Spleen (tissue), 11 donors: ENCODE results near the gene BAZ1B. TPM values are rescaled to one million over a fixed set of nuclear protein-coding genes. Genes with fewer than 3 reads are reported as not detected.
A peak's percentile ranks its signal among the peaks of the same experiment; 100 is the strongest.

Source experiments
- DNase-seq: peaks from one replicate; pipeline ENCODE4 v3.0.0-alpha.2; 2020
- H3K27ac ChIP-seq, 8 donors: fragments of 200-600 bp; sonication (generic) in 7 of 8; 1 replicate in 4 of 8; 2 replicates in 4 of 8; pipeline versions ENCODE4 v1.5.0 to v1.8.0; 2016 to 2021; ENCODE audit warnings: inconsistent platforms in 4 of 8, mild to moderate bottlenecking in 4 of 8, moderate library complexity in 1 of 8
- H3K27me3 ChIP-seq, 7 donors: fragments of 200-600 bp; sonication (generic) in 6 of 7; replicated peaks in 1 of 7; 1 replicate in 4 of 7; 2 replicates in 3 of 7; pipeline versions ENCODE4 v1.5.0 to v1.8.0; 2016 to 2021; ENCODE audit warnings: inconsistent platforms in 3 of 7, mild to moderate bottlenecking in 1 of 7
- H3K36me3 ChIP-seq, 6 donors: fragments of 200-600 bp; sonication (generic) in 5 of 6; 1 replicate in 4 of 6; 2 replicates in 2 of 6; pipeline versions ENCODE4 v1.5.0 to v1.8.0; 2016 to 2021; ENCODE audit warnings: inconsistent platforms in 2 of 6
- H3K4me1 ChIP-seq, 6 donors: fragments of 200-600 bp; sonication (generic) in 5 of 6; 1 replicate in 3 of 6; 2 replicates in 3 of 6; pipeline versions ENCODE4 v1.5.0 to v1.8.0; 2016 to 2021; ENCODE audit warnings: inconsistent platforms in 3 of 6
- H3K4me3 ChIP-seq, 8 donors: fragments of 200-600 bp; sonication (generic) in 7 of 8; 1 replicate in 4 of 8; 2 replicates in 4 of 8; pipeline versions ENCODE4 v1.5.0 to v1.8.0; 2016 to 2021; ENCODE audit warnings: inconsistent platforms in 4 of 8, mild to moderate bottlenecking in 4 of 8, moderate library complexity in 2 of 8
- H3K9me3 ChIP-seq, 8 donors: fragments of 200-600 bp; sonication (generic) in 7 of 8; 1 replicate in 4 of 8; 2 replicates in 4 of 8; pipeline versions ENCODE4 v1.5.0 to v1.8.0; 2016 to 2021; ENCODE audit warnings: inconsistent platforms in 4 of 8
- POLR2A ChIP-seq, 3 donors: fragments of 450-650 bp; IDR thresholded peaks; one replicate each; pipeline ENCODE4 v1.5.1; 2017; ENCODE audit warnings: antibody characterized with exemption in 3 of 3, mild to moderate bottlenecking in 1 of 3
- POLR2AphosphoS5 ChIP-seq, 3 donors: sonication (generic); formaldehyde crosslinking; IDR thresholded peaks; one replicate each; pipeline ENCODE4 v1.5.1; 2017; ENCODE audit warnings: antibody characterized with exemption in 3 of 3
- WGBS, 5 donors: extraction: QIAGEN DNeasy Blood & Tissue Kit in 3 of 5; methylation state at CpG; one replicate each; pipeline versions ENCODE4 v1.1.5 to v1.1.7; 2013 to 2018; 5-methylcytosine and 5-hydroxymethylcytosine counted together
- intact Hi-C: fragments of 100-400 bp; cut with DNase I; formaldehyde crosslinking; loops from one replicate; pipeline ENCODE4 v1.15.0; 2023; ENCODE audit warnings: low total_unique reads
- polyA plus RNA-seq, 3 donors: library from polyadenylated mRNA; stranded (reverse); fragments of 200-250 nt; gene quantifications; one replicate each; pipeline ENCODE4 v1.2.1, GENCODE V29; 2013
- total RNA-seq, 7 donors: library from RNA; depleted of rRNA in 3 of 7; stranded (reverse); fragments of >200 nt in 3 of 7; fragmentation: NEBNext Ultra II Directional in 4 of 7; extraction: Animal tissue kit (Norgen Biotek cat#: 25700) in 4 of 7; gene quantifications; one replicate each; pipeline versions ENCODE4 v1.1.0 to v1.2.1, GENCODE V29; 2016 to 2021
- TF ChIP-seq, protein P1 (sequence below), 11 experiments: fragments of 200-600 bp in 7 of 11; fragments of 450-650 bp in 4 of 11; sonication (generic) in 4 of 11; IDR thresholded peaks in 8 of 11; conservative IDR thresholded peaks in 3 of 11; 1 replicate in 7 of 11; 2 replicates in 4 of 11; pipeline versions ENCODE4 v1.4.0 to v1.8.0; 2016 to 2021; ENCODE audit warnings: antibody characterized with exemption in 11 of 11, inconsistent platforms in 4 of 11, mild to moderate bottlenecking in 1 of 11
- donor health status: healthy with polysubstance abuse.
- donor health status: DM: no; HTN: no; CAD: no; lungs with moderate emphysema.
- donor health status: DM: no; HTN: no; CAD: no.
- donor health status: Bipolar disorder and iron deficiency.
- donor health status: healthy.
- donor health status: DM: no; HTN: no; CAD: no.
- donor health status: DM: yes; HTN: yes; CAD: no.

BAZ1B gene
- total and polyA plus RNA-seq, 10 donors, result 9.2 to 61.4 (median 54.9) TPM

DNA sequence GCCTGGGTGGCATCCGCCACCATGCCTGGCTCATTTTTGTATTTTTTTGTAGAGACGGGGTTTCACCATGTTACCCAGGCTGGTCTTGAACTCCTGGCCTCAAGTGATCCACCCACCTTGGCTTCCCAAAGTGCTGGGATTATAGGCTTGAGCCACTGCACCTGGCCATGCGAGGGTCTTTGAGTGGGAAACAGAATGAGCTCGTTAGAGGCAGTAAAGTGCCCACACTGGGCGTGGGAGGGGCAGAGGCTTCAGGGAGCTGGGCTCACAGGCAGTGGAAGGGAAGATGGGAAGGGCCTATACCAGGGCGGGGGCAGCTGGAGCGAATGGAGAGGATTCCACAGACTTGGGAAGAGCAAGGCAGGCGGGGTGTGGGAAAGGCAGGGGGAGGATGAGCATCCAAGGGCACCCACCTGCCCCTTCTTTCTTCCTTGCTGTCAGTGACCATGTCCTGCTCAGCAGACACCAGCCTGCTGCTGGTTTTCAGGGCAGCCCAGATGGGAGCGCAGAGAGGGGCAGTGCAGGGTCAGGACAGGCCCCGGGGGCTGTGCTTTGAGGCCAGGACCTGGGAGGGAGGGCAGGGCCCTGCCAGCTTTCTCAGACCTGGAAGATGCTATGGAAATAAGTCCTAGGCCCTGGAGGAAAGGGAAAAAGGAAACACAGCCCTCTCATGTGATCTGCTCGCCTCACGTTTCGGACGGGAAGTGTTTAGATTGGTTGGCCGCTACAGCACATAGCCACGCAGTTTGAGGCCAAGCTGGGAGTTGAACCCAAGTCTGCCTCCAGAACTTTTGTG is 84.3 kb downstream of the BAZ1B start:
- WGBS, 5 donors, result 61 to 73% (median 72%) methylated on average over 15 to 16 of the region's 16 CpGs
- Histone ChIP-seq H3K36me3 (peaks cover 4 to 45% (median 31%) of the 10 kb centered on the region in 6 donors), H3K27me3 (peaks cover 0 to 25% (median 6%) of the 10 kb centered on the region in 7 donors), H3K4me1 (peaks cover 0 to 56% (median 14%) of the 10 kb centered on the region in 6 donors), H3K27ac (no peak overlapping the region), H3K9me3 (peaks cover 0 to 8% (median 0%) of the 10 kb centered on the region in 8 donors), H3K4me3 (no peak overlapping the region)
- DNase-seq, result peak; percentile 64
- TF ChIP-seq, protein P1, sequence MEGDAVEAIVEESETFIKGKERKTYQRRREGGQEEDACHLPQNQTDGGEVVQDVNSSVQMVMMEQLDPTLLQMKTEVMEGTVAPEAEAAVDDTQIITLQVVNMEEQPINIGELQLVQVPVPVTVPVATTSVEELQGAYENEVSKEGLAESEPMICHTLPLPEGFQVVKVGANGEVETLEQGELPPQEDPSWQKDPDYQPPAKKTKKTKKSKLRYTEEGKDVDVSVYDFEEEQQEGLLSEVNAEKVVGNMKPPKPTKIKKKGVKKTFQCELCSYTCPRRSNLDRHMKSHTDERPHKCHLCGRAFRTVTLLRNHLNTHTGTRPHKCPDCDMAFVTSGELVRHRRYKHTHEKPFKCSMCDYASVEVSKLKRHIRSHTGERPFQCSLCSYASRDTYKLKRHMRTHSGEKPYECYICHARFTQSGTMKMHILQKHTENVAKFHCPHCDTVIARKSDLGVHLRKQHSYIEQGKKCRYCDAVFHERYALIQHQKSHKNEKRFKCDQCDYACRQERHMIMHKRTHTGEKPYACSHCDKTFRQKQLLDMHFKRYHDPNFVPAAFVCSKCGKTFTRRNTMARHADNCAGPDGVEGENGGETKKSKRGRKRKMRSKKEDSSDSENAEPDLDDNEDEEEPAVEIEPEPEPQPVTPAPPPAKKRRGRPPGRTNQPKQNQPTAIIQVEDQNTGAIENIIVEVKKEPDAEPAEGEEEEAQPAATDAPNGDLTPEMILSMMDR (IDR thresholded peaks at IDR 0.05 in 8 of 11, conservative IDR thresholded peaks at IDR 0.05 in 3 of 11), result no peak
- TF ChIP-seq POLR2A (IDR thresholded peaks at IDR 0.05), result no peak
- no peak for TF ChIP-seq POLR2AphosphoS5 (IDR thresholded peaks at IDR 0.05)
- intact Hi-C loops, result loop anchor here (10.0 kb wide), 1 partner anchor 103 kb away; no protein-coding TSS in a partner anchor

DNA sequence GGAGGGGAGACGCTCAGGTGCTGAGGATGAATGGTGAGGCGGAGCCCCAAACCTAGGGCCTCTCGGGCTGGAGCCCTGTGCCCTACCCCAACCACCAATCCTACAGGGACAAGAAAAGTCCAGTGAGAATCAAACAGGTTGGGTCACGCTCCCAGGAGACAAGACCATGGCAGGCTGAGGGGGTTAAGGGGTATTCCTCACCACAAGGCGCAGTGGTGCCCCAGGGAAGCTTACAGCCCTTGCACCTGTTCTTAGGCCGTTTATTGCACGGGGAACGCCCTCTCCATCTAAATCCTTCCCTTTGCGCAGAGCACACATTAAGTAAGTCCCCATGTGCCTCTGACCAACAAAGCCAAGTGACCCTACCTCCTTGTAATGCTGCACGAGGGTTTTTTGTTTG is 85.0 kb downstream of the BAZ1B start:
- WGBS, 5 donors, result 74 to 85% (median 78%) methylated on average over 10 of the region's 10 CpGs
- H3K27me3 ChIP-seq, result peaks cover 0 to 30% (median 8%) of the 10 kb centered on the region in 7 donors
- DNase-seq, result no peak
- peaks cover 0 to 49% (median 13%) of the 10 kb centered on the region in 6 donors for H3K4me1 ChIP-seq
- intact Hi-C loops, result loop anchor here (10.0 kb wide), 1 partner anchor 102 kb away; no protein-coding TSS in a partner anchor
- peaks cover 1 to 38% (median 23%) of the 10 kb centered on the region in 6 donors for H3K36me3 ChIP-seq
- no peak overlapping the region for H3K27ac ChIP-seq
- H3K9me3 ChIP-seq, result peaks cover 0 to 8% (median 0%) of the 10 kb centered on the region in 8 donors
- TF ChIP-seq POLR2A (IDR thresholded peaks at IDR 0.05) (no peak), POLR2AphosphoS5 (IDR thresholded peaks at IDR 0.05) (no peak)
- TF ChIP-seq, protein P1 (IDR thresholded peaks at IDR 0.05 in 8 of 11, conservative IDR thresholded peaks at IDR 0.05 in 3 of 11), result no peak
- no peak overlapping the region for H3K4me3 ChIP-seq

DNA sequence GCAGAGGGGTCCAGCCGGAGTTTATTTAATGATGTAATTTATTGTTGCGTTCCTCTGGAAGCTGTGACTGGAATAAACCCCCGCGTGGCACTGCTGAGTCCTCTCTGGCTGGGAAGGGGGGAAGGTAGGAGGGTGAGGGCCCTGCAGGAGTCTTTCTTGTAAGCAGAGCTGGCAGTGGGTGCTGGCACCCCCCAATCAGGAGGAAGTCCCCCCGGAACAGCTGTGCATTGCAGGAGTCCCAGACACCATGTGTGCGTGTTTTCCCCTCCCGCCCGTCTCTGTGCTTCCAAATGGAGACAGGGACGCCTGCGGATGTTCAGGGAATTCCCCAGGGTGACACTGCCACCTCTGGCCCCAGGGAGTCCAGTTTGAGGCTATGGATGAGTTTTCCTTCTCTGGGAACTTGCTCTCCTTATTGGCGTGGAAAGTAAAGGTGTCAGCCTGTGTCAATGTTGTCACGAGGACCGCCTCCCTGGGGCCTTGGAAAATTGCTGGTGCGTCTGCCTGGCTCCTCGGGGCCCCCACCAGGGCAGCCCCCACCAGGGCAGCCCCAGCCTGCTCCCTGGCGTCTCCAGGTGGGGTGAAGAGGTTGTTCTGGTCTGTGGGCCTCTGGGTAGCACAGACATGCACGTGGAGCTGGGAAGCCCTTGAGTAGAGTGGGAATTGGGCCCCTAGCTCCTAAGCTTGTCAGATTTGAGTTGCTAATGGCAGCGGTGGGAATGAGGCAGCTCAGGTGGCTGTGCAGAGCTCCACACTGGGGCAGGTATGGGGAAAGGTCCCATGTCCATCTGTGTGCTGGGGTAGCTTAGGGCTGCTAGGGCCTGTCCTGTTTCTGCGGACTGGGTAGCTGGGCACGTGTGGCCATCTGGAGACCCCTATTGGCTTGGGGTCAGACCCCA is 85.8 kb downstream of the BAZ1B start:
- intact Hi-C loops, result loop anchor here (10.0 kb wide), 1 partner anchor 101 kb away; no protein-coding TSS in a partner anchor
- peaks cover 0 to 30% (median 16%) of the 10 kb centered on the region in 6 donors for H3K36me3 ChIP-seq
- H3K4me1 ChIP-seq, result peaks cover 0 to 47% (median 10%) of the 10 kb centered on the region in 6 donors
- no peak overlapping the region for H3K27ac ChIP-seq
- H3K4me3 ChIP-seq, result no peak overlapping the region
- DNase-seq, result no peak
- H3K27me3 ChIP-seq, result peaks cover 0 to 30% (median 8%) of the 10 kb centered on the region in 7 donors
- 42 to 70% (median 67%) methylated on average over 12 to 20 of the region's 20 CpGs for WGBS, 5 donors
- peaks cover 0 to 8% (median 0%) of the 10 kb centered on the region in 8 donors for H3K9me3 ChIP-seq
- TF ChIP-seq POLR2AphosphoS5 (IDR thresholded peaks at IDR 0.05) (no peak), POLR2A (IDR thresholded peaks at IDR 0.05) (no peak)
- TF ChIP-seq, protein P1 (IDR thresholded peaks at IDR 0.05 in 8 of 11, conservative IDR thresholded peaks at IDR 0.05 in 3 of 11), result no peak
